ENCODE results near the gene OIP5.
"Not testable (repeated sequence)": the region's sequence is repeated elsewhere in the genome, so short reads cannot be mapped to it uniquely, and the experiment has no call there.

OIP5 gene

DNA sequence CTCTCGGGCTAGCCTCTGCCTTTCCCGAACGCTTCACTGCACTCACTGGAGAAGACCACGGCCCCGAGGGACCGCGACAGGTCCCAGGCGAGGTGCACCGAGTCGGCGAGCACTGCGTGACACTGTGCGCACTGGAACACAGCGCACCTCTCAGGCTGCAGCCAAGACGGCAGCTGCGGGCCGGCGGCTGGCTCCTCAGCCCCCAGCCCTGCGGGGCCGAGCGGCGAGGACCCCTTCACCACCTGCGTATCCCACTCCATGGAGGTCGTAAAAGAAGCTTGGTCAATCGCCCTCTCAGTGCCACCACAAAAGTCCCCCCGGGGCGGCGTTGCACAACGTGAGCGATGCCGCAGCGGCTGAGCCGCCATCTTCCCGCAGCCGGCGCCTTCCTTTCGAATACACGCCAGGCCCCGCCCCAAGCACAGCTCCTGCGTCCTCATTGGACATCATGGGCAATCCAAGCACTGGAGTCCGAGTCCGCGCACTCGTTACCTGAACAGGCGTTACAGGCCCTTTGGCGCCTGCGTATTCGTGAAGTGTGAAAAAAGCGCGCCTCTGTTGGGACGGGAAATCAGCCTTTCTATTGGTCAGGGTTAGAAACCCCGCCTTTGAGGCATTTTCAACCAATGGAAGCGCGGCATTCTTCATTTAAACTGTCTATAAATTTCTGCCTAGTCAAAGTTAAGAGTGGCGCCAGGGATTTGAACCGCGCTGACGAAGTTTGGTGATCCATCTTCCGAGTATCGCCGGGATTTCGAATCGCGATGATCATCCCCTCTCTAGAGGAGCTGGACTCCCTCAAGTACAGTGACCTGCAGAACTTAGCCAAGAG, at the start of gene OIP5, which contains the start of gene NUSAP1:
Gene OIP5, minus strand, starts transcription at position 398 of the 832 bp plus-strand sequence. Its CDS starts 30 bp downstream, at position 368.
Gene NUSAP1, plus strand, starts transcription at position 688 of the 832 bp plus-strand sequence. Its CDS starts 77 bp downstream, at position 765.
- DNase-seq, result peak; percentile 99

DNA sequence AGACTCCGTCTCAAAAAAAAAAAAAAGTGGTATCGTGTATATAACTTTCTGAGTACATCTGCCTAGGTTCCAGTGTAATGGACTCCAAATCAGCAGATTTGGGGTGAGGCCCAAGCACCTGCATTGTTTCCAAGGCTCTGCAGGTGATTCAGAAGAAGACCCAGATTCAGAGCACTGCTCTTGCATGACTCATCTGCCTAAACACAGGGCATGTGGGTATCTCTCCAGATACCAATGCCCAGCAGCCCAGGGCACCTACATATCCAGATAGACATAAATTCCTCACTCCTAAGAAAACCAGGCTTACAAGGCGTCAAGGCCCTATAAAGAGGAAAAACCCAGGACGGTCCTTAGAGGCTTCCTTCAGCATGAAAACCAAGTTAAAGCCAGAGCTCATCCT, 45.6 kb upstream of the OIP5 start:
- DNase-seq, result no peak

DNA sequence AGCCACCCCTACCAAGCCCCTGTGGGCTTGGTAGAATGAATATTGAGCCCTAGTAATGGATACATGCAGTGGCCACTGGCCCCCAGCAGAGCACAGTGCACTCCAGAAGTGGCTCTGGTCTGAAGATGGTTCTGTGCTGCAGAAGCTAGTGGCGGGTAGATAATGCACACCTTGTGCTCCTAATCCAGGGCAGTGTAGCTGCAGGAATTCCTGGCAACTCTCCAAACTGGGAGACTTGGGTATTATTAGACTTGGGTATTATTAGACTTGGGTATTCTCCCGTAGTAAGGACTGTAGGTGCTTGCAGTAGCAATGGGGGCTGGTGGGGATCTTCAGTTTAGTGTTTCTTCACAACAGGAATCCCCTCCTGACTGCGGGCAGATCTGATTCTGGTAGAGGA, 35.0 kb upstream of the OIP5 start:
- no peak for DNase-seq

DNA sequence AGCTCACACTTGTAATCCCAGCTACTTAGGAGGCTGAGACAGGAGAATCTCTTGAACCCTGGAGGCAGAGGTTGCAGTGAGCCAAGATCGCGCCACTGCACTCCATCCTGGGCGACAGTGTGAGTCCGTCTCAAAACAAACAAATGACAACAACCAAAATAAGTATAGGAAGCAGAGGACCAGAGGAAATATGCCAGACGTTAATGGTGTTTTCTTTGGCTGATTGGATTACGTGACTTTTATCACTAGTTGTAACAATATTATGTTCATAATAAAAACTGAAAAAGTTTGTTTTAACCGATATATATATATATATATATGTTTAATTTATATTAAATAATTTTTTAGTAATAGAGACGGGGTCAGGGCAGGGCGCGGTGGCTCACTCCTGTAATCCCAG, 22.0 kb upstream of the OIP5 start:
- DNase-seq, result no peak

DNA sequence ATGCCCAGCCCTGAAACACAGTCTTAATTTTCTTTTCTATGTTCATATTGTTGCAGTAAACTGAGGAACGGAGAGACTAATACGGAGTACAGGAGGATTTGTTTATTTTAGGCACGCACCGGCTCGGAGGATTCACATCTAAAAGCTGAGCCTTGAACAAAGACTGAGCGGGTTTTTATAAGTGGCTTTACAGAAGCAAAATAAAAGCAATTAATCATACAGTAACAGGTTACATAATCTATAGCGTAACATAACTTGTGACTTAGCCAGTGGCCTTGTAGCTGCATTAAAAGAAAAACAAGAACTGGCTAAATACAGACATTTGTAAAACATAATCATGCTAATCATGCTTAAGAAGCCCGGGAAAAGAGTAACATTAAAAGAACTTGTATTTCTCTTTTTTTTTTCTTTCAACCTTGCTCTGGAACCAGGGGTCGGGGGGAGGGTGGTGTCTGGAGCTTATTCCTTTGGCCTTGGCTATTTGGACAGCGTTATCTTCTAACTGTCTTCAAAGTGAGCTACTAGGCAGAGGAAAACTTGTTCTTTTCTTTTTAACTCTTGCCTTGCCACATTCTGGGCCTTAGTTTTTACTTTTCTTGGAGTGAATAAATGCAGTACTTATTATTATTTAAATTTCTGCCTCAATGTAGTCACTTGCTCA, 17.8 kb upstream of the OIP5 start:
- DNase-seq, result no peak

DNA sequence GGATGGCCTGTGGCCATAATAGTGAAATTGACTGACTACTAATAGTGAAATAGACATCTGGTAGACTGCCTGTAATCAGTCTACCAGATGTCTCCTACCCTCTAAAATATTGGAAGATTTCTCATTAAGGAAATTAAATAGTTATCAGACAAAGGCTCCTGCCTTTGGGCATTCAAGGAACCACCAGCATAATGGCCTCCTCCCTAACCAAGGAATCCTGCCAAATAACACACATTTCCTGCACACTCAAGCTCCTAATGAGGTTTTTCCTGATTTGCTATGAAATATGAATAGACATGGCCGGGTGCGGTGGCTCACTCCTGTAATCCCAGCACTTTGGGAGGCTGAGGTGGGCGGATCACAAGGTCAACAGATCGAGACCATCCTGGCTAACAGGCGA, 14.8 kb upstream of the OIP5 start:
- no peak for DNase-seq

DNA sequence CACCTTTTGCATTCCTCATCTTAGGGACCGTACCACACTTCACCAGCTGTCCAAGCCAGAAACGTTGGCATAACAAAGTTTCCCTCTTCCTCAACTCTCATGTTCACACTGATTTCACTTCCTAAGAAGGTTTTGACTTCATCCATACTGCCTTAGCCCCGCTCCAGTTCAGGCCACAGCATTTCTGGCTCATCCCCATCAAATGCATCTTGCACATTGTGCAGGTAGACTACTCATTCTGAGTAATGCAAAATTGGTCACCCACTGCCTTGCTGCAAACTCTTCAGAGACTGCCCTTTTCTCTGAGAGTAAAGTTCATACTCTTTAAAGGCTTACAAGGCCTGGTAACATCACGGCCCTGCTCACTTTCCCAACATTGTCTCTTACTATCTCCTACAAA, 9.1 kb upstream of the OIP5 start:
- DNase-seq, result no peak

DNA sequence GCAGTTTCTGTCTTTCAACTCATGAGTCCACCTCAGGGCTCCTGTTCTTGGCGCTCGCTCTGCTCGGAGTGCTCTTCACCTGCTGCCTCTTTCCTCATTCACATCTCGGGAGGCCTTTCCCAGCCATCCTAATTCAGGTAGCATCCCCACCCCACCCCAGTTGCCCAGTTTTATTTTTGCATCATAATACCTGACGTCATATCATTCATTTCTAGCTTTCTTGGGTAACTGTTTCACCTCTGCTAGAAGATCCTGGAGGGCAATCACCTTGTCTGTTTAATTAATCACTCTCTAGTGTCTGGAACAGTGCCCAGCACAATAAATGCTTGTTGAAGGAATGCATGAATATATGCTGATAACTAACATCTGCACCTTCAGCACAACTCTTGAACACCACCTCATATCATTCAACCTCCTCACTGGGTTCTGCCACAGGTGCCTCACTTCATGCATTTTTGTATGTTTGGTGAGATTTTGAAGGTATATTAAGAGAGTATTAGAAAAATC, 7.9 kb upstream of the OIP5 start:
- DNase-seq, result no peak

DNA sequence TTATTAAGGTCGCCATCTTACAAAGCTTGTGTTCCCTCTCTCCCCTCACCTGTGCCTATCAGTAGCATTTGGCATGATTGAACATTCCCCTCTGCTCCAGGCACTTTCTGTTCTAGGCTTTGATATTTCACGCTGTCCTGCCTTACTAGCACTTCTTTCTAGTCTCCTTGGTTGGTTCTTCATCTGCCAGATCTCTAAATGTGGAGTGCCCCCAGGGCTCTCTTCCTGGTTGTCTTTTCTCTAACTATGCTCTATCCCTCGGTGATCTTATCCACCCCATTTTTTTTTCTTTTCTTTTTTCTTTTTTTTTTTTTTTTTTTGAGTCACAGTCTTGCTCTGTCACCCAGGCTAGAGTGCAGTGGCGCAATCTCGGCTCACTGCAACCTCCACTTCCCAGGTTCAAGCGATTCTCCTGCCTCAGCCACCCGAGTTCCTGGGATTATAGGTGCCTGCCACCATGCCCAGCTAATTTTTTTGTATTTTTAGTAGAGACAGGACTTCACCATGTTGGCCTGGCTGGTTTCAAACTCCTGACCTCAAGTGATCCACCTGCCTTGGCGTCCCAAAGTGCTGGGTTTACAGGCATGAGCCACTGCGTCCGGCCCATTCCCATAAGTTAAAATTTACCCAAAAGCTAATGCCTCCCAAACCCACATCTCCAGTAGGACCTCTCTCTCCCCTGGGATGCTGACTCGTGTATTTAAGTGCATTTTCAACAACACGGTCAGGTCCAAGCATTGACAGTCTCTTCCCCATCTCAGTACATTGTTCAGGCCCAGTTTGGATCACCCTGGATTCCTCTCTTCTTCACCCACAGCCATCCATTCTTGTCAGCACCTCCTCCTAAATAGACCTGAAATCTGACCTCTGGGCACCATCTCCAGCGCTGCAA, 5.5 kb upstream of the OIP5 start:
- DNase-seq, result no peak

DNA sequence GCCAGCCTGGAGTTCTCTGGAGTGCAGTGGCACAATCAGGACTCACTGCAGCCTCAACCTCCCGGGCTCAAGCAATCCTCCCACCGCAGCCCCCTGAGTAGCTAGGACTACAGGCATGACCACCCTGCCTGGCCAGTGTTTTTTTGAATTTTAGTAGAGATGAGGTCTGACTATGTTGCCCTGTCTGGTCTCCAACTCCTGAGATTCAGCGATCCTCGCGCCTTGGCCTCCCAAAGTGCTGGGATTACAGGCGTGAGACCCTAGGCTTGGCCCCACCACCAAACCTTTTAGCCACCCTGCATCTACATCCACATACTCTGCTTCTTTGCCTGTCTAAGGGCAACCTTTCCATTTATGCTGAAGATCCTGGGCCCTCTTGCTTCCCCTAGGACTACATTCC, 4.7 kb upstream of the OIP5 start:
- DNase-seq, result no peak

DNA sequence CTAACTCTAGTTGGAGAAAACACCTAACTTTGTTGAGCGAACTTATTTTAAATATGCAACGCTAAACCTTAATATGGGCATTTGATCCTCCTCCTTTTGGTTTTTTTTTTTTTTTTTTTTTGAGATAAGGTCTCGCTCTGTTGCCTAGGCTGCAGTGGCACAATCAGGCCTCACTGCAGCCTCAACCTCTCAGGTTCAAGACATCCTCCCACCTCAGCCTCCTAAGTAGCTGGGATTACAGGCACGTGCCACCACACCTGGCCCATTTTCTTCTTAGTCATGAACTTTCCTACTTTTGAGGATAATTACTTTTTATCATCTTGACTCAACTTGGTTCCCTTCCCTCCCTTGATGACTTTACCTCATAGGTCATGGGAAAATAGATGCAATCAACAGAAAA, 4.2 kb upstream of the OIP5 start:
- no peak for DNase-seq

DNA sequence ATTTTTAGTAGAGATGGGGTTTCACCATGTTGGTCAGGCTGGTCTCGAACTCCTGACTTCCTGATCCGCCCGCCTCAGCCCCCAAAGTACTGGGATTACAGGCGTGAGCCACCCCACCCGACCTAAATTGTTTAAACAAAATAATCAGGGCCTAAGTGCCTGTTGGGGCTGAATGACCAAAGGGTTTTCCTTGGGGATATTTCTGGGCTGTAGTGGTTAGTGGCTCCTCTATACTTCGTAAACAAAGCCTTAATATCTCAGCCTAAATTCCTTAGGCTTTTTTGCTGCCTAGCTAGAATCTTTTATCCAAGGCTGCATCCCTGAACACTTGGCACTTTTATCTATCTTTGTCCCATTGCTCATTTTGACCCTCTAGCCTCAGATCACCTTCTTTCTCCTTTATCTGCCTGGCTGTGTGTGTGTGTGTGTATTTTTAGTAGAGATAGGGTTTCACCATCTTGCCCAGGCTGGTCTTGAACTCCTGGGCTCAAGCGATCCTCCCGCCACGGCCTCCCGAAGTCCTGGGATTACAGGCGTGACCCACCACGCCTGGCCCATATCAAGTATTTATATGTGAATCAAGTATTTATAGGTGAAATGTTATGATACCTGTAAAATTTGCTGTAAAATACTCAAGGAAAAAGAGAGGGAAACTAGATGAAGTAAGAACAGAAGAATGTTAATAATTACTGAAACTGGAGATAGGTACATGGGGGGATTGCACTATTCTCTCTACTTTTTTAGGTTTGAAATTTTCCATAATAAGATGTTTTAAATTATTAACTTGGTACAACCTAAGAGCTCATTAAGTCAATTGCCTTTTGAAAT, 2.1 kb upstream of the OIP5 start:
- no peak for DNase-seq

DNA sequence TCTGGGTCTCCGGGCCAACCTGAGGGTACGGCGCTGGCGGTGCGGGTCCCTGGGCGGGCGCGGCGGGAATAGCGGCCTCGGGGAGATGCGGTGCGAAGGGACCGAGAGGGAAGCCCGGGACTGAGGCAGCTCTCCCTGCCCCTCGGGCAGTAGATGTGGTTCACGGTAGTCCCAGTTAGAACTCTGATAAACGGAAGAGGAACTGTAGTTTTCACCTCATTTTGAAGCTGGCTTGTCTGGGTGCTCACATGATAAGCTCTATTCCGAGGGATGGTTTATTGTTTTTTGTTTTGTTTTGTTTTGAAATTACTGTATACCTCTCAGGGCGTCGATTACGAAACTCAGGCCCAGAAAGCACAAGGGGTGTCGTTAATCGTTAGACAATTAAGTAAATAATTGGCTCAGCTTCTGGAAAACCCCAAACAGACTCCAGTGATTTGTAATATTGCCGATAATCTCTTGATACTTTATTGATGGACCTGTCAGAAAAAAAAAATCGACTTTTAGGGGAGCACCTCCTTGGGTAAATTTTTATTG, 703 bp upstream of the OIP5 start:
- DNase-seq, result no peak

DNA sequence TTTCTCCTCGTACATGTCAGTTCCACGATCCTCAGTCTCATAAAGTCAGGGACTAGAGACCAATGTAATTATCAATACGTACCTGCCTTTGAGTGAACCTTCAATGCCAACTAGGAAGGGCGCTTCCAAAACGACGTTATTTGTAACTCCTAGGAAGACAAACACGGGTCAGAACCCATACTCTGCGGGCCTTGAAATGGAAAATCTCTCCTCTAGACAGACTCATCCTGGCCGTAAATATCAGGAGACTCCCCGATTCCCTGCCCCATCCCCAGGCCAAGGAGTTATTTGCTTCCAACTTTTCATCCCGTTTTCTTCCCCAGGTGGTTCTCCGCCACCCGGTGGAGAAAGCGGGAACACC, 578 bp downstream of the OIP5 start:
- no peak for DNase-seq

DNA sequence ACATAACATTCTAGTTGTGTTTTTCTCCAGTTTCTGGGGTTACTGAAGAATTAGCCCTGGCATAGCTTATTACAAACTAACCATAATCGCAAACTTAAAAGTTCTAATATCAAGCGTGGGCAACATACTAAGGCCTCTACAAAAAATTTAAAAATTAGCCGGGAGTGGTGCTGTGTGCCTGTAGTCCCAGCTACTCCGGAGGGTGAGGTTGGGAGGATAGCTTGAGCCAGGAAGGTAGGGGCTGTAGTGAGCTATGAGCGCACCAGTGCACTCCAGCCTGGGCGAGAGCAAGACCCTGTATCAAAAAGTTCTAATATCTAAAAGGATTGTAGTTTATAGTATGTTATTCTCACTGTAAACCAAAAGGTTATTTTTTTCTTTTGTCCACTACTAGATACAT, 1.1 kb downstream of the OIP5 start:
- DNase-seq, result no peak

DNA sequence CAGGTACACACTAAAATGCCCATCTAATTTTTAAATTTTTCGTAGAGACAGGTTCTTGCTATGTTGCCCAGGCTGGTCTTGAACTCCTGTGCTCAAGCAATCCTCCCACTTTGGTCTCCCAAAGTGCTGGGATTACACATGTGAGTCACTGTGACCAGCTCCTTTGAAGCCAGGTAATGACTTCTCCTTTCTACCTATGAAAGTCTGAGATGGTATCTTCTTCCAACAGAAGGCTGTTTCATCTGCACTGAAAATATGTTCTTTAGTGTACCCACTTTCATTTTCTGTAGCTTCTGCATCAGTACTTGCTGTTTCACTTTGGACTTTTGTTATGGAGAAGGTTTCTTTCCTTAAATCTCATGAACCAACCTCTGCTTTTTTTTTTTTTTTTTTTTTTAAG, 8.8 kb downstream of the OIP5 start:
- no peak for DNase-seq

DNA sequence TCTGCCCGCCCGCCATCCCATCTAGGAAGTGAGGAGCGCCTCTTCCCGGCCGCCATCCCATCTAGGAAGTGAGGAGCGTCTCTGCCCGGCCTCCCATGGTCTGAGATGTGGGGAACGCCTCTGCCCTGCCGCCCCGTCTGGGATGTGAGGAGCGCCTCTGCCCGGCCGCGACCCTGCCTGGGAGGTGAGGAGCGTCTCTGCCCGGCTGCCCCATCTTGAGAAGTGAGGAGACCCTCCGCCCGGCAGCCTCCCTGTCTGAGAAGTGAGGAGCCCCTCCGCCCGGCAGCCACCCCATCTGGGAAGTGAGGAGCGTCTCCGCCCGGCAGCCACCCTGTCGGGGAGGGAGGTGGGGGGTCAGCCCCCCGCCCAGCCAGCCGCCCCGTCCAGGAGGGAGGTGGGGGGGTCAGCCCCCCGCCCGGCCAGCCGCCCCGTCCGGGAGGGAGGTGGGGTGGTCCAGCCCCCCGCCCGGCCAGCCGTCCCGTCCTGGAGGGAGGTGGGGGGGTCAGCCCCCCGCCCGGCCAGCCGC, 11.5 kb downstream of the OIP5 start:
- DNase-seq, result not testable (repeated sequence)

DNA sequence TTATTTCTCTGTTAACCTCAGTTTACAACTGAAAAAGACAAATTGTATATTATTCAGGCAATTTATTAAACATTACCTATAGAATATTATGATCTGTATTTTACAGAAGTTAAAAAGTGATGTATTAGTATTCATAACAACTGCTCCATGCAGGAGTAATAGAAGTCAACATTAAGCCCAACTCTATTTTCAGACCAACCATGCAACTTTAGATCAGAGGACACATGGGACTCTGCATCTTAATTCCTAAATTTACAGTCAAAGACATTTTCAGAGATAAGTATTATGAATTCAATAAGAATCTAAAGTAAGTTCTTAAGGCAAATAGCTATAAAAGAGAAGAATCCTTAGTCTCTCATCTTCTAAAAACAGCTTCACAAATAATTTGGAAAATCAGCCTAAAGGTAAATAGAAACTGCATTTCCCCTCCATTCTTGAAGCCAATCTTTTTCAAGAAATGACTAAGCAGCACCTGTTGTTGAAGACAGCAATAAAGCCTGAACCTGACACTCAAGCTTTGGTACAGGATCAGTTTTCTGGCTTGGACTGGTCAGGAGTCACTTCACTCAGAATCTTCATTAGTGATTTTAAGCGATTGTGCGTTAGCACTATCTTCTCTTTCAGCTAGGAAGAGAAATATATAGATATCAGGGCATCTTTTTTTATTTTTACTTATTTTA, 23.0 kb downstream of the OIP5 start:
- DNase-seq, result no peak

DNA sequence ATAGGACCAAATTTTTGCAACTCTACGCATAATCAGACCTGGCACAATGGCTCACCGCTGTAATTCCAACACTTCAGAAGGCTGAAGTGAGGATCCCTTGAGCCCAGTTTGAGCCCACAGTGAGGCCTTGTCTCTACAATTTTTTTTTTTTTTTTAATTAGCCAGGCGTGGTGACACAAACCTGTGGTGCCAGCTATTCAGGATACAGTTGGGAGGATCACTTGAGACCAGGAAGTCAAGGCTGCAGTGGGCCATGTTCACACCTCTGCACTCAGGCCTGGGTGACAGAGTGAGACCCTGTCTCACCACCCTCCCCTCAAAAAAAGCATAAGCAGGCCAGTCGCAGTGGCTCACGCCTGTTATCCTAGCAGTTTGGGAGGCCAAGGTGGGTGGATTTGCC, 24.7 kb downstream of the OIP5 start:
- DNase-seq, result no peak

DNA sequence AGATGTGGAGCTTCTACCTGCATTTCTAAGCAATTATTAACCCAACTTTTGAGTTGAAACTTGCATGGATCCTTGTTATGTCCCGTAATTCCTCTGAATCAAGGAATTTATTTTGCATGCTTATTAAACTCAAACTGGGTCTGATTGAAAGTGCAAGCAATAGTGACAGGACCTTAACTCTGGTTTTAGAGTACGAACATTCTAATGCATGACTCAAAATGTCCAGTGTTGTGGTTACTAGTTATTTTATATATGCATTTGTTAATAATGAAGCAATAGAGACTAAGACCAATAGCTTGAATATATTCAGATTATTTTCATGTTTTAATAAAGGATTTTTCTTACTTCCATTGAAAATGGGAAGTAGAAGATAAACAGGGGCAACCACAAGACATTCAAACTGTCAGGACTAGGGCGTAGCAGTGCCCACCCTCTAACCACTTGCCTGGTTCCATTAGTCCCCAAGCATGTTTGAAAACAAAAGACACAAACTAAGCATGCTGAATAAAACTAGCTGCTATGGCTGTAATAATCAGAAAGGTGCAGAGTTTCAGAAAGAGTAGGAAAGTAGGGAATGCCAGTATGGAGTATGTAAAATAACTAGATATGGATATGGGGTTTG, 28.1 kb downstream of the OIP5 start:
- DNase-seq, result no peak

DNA sequence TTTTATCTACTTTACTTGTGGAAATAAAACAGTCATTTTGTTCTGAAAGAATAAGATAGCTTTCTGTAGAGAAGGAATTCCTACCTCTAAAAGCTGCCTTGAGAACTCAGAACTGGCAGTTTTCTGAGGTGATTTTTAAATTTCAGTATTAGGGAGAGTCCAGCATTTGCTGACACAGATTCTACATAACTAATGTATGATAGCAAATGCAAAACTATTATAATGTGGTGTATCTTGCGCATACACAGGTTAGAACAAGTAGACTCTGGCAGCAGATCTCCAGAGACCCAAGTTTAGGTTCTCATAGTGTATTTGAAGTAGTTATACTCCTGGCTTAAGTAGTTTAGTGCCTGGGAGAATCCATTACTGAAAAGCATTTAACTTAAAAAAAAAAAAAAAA, 30.8 kb downstream of the OIP5 start:
- DNase-seq, result no peak

All from femur (tissue), 1 donor.